Sigmoid colon (tissue), 4 donors: ENCODE measurements around the gene MYL5.

Experiments
- POLR2A ChIP-seq, 2 donors: fragments of 450-650 bp; IDR thresholded peaks; one replicate each; pipeline ENCODE4 v1.6.1; 2016; ENCODE audit warnings: antibody characterized with exemption in 2 of 2, mild to moderate bottlenecking in 2 of 2, moderate library complexity in 2 of 2
- POLR2AphosphoS5 ChIP-seq, 4 donors: sonication (generic); formaldehyde crosslinking; IDR thresholded peaks; one replicate each; pipeline ENCODE4 v1.6.1; 2017; ENCODE audit warnings: antibody characterized with exemption in 4 of 4
- TF ChIP-seq, protein P1 (sequence below), 4 experiments: fragments of 450-650 bp in 3 of 4; fragments of 200-600 bp in 1 of 4; IDR thresholded peaks; one replicate each; pipeline ENCODE4 v1.5.1; 2016 to 2019; ENCODE audit warnings: antibody characterized with exemption in 4 of 4, mild to moderate bottlenecking in 3 of 4, moderate library complexity in 2 of 4

DNA sequence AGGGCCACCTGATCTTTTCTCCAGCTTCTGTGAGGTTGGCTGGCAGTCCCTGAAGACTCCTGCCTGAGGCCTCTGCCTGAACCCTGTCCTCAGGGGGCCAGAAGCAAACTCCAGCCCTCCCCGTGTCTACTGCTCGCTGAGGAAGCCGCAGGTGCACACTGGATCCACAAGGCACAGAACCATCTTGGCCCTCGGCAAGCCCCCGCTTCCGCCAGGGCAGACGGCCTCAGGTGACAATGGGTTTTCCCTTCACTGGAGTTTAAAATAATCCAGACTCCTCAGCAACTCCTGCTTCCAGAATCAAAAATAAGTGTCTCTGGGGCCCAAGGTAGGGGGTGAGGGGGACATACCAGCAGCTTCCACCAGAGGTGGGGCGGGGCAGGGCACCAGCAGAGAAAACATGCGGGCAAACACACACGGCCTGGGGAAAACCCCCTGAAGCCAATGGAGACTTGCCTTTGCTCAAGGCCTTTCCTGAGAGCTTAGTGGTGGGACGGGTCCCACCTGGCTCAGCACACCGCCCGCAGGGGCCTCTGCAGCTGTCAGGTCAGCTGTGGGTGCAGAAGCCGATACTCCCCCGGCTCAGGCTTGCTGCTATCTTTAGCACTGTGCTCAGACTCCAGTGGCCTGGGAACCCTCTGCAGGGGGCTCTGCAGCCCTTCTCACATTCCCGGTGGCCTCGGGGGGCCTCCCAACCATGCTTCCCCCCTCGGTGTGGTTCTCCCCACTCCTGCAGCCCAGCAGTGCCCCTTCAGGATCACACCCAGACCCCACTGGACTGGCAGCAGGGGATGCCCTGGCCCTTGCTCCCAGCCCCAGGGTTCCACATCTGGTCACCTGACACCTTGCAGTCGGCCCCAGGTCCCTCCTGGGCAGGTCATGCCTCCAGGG lies 1.9 kb downstream of the MYL5 start:
- TF ChIP-seq, protein P1, sequence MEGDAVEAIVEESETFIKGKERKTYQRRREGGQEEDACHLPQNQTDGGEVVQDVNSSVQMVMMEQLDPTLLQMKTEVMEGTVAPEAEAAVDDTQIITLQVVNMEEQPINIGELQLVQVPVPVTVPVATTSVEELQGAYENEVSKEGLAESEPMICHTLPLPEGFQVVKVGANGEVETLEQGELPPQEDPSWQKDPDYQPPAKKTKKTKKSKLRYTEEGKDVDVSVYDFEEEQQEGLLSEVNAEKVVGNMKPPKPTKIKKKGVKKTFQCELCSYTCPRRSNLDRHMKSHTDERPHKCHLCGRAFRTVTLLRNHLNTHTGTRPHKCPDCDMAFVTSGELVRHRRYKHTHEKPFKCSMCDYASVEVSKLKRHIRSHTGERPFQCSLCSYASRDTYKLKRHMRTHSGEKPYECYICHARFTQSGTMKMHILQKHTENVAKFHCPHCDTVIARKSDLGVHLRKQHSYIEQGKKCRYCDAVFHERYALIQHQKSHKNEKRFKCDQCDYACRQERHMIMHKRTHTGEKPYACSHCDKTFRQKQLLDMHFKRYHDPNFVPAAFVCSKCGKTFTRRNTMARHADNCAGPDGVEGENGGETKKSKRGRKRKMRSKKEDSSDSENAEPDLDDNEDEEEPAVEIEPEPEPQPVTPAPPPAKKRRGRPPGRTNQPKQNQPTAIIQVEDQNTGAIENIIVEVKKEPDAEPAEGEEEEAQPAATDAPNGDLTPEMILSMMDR (IDR thresholded peaks at IDR 0.05) = no peak
- TF ChIP-seq POLR2AphosphoS5 (IDR thresholded peaks at IDR 0.05) = no peak
- TF ChIP-seq POLR2A (IDR thresholded peaks at IDR 0.05) = no peak
